GM18519 (cell line): ENCODE results near the gene TBC1D1.
A peak's percentile ranks its signal among the peaks of the same experiment; 100 is the strongest.
"Not testable (repeated sequence)": the region's sequence is repeated elsewhere in the genome, so short reads cannot be mapped to it uniquely, and the experiment has no call there.

Experiments
- ATAC-seq: cut with Tn5 transposase; IDR thresholded peaks from one replicate; pipeline ENCODE4 v1.9.1; 2021; ENCODE audit warnings: mild to moderate bottlenecking, moderate library complexity; ENCODE audit not compliant: unreplicated experiment, low FRiP score

TBC1D1 gene

DNA sequence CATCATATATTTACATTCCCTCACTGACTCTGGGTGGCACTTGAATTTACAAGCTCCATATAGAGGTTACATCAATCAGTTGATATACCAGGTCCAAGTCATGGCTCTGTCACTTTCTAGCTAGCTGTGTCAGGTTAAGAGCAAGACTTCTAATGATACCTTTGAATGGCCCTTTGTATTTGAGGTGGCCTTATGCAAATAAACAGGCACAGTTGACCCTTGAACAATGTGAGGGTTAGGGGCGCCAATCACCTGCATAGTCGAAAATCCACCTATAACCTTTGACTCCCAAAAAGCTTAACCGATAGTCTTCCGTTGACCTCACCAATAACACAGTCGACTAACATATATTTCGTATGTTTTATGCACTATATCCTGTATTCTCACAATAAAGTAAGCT is 68.0 kb downstream of the TBC1D1 start:
- ATAC-seq, result no peak

DNA sequence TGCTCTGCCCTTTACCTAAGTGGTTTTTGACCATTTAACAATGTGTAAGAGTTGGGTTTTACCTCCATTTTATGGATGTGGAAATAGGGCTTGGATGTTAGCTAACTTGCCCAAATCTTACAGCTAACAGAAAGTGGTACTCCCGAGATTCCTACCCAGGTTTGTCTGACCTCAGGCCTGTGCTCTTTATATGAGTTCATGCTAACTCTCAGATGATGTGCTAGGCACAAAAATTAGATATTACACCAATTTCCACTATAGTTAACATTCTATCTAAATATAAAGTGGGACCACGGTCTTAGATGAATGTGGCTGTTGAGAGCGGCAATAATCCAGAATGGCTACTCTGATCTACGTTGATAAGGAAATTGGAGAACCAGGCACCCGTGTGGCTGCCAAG is 69.2 kb downstream of the TBC1D1 start, which contains the start of gene PTTG2:
Gene PTTG2, plus strand, starts transcription at position 301 of the 400 bp plus-strand sequence. Its CDS starts 37 bp downstream, at position 338.
- ATAC-seq, result no peak

DNA sequence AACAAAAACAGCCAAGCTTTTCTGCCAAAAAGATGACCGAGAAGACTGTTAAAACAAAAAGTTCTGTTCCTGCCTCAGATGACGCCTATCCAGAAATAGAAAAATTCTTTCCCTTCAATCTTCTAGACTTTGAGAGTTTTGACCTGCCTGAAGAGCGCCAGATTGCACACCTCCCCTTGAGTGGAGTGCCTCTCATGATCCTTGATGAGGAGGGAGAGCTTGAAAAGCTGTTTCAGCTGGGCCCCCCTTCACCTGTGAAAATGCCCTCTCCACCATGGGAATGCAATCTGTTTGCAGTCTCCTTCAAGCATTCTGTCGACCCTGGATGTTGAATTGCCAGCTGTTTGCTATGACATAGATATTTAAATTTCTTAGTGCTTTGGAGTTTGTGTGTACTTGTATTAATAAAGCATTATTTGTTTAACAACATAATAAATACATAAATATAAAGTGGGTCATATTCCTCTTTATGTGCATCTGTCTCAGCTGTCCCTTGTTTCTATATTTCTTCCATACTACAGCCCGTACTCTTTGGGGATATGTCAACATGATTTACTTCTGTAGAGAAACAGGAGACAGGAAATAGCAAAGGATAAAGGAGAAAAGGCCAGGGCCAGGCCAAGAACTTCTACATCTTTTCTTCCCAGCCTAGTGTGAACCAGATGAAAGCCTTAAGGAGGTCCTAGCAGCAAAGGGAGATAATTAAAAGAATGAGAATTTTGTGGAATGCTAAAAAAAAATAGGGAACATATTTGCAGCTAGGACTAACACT is 70.0 kb downstream of the TBC1D1 start:
- no peak for ATAC-seq

DNA sequence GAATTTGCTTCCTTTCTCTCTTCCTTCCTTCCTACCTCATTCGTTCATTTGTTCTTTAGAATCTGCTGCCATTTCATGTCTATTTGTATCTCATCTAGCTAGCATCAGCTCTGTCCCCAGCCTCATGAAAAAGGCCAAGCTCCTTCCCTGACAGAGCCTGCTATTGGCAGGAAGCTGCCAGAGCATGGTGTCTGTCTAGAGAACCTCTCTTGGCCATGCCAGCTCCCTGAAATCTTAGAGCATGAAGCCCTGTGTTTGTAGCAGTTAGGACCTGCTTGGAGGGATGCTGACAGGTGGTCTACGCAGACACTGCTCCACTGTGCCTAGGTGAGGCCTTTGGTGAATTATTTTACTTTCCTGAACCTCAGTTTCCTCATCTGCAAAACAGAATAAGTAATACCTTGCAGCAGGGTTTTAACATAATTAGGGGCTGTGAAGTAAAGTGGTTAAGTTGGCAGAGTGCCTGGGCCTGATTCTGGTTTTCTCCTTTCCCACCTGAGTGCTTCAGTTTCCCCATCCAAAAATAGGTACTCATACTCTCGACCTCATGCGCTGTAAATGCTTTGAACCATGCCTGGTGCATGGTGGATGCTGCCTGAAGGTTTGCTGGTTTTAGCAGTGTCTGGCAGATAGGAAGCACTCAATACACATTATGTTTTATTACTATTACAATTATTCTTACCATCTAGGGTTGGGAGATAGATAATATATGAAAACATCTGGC is 74.0 kb downstream of the TBC1D1 start:
- peak; percentile 58 for ATAC-seq

DNA sequence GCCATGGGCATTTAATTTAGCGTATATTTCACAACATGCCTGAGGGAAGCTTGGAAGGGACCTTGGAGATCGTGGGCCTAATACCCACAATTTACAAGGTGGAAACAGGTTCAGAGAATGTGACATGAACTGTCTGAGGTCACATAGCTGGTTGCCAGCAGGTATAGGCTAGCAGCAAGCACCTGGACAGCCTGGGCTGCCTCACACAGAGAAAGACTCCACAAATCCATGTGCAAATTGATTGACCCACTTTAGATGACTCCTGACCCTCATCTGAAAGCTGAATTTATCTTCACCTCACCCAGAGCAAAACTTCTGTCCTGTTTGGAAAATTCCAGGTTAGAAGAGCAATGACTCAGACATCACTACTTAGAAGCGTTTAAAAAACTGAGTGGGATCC is 75.2 kb downstream of the TBC1D1 start:
- ATAC-seq, result no peak

DNA sequence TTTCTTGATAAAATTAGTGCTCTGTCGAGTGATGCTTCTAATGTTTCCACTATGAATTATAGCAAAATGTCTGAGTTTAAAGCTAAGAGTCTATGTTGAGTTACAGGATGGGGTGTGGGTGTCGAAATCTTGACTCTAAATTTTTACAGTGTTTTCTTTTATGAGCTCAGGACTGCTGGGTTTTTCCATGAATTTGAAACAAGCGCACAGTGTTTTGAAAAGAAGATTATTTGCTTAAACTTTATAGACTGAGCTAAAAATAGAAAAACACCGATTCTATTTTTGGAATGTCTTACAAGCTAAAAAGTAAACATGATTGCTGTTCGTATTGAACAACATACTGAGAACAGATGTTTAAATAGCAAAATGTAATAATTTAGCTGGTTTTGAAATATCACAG is 76.9 kb downstream of the TBC1D1 start:
- ATAC-seq, result no peak

DNA sequence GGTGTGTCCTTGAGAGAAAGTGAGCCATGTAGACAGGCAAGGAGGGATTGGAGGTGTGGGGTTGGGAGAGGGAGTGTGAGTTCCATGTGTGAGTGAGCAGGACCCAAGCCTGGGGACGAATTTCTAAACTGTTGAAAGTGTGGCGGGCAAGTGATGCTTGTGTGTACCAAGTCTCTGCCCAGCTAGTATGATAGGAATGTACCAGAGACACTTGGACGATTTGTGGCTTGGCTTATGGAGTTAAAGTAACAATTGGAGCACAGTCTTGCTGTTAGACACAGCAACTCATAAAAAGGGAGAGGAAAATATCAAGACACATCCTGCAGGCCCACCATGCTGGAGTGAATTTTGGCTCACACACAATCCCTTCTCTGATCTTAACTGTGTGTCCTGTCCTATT is 77.9 kb downstream of the TBC1D1 start:
- ATAC-seq, result no peak

DNA sequence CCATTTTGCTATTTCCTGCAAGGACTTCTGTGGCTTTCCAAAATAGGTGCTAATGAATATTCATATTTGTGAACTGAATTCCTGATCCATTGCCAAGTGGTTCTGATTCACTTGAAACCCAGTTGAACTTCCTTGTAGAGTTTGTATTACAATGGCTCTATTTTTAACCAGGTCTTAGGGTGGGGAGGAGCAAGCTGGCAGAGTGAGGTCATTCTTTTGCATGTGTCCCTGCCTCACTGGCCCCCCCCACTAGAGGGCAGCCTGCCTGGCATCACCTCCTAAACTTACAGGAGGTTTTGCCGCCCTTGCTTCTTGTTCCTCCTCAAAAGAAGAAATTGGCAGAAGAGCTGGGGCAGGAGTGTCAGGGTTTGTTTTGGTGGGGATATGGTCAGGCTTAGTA is 79.8 kb downstream of the TBC1D1 start:
- no peak for ATAC-seq

DNA sequence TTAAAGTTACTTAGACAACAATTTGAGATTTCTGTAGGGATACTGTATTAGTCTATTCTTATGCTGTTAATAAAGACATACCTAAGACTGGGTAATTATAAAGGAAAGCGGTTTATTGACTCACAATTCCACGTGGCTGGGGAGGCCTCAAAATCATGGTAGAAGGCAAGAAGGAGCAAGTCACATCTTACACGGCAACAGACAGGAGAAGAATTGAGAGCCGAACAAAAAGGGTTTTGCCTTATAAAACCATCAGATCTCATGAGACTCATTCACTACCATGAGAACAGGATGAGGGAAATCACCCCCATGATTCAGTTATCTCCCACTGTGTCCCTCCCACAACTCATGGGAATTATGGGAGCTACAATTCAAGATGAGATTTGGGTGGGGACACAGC is 80.3 kb downstream of the TBC1D1 start:
- no peak for ATAC-seq

DNA sequence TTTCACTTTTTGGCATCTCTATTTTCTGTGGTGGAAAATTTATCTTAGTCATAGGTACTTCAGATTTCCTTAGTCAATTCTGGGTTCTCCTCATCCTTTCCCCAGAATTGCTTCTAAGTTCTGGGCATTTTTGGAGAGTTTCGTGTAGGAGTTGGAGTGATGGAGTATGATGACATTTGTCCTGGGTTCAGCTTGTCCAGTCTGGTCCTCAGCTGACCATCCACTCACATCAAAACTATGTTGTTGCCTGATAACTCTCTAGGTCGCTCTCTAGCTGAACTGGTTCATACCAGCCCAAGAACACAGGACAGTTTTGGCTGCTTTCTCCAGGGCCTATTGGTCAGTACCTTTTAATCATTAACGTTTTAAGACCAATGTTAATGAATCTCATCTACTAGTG is 82.6 kb downstream of the TBC1D1 start:
- no peak for ATAC-seq

DNA sequence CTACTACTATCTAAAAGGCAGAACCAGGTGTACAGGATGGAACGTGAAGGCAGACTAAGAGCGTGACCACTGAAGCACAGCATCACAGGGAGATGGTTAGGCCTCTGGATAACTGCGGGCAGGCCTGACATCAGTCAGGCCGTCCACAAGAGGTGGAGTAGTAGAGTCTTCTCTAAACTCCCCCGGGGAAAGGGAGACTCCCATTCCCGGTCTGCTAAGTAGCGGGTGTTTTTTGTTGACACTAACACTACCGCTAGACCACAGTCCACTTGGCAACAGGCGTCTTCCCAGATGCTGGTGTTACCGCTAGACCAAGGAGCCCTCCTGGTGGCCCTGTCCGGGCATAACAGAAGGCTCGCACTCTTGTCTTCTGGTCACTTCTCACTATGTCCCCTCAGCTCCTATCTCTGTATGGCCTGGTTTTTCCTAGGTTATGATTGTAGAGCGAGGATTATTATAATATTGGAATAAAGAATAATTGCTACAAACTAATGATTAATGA is 84.5 kb downstream of the TBC1D1 start:
- ATAC-seq, result not testable (repeated sequence)

DNA sequence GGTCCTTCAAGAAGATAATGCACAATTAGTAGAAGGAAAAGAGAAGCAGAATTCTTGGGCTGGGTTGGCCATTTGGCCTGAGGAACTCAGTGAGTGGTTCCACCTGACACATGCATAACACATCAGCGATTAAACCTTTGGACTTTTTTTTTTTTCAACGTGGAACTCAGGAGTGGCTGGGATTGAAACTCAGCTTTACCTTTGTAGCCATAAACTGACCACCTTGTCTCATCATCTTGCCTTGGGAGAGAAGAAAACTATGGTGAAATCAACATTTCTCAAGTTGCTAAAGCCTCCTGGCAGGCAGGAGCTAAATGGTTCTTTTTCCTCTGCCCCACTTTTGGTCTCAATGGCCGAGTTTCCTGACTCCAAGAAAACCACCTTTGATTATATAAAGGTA is 85.6 kb downstream of the TBC1D1 start:
- no peak for ATAC-seq

DNA sequence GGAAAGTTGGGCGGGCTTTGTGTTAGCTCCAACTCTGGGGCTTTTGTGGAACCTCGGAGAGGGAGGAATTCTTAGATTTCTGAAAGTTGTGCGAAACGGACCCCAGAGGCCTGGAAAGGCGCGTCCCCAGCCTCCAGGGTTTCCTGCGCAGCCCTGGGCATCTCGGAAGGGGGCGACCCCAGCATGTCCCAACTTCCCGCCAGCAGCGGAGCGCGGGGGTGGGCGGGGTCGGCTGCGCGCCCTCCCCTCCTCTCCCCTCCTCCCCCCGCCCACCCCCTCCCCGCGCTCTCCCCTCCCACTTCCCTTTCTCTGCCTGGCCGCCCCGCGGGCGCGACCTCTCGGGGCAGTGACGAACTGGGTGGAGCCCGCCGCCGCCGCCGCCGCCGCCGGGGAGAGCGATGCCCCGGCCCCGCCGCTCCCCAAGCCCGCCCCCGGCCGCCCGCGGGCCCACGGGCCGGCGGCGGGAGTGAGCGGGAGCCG is 86.1 kb downstream of the TBC1D1 start:
- peak; percentile 71 for ATAC-seq

DNA sequence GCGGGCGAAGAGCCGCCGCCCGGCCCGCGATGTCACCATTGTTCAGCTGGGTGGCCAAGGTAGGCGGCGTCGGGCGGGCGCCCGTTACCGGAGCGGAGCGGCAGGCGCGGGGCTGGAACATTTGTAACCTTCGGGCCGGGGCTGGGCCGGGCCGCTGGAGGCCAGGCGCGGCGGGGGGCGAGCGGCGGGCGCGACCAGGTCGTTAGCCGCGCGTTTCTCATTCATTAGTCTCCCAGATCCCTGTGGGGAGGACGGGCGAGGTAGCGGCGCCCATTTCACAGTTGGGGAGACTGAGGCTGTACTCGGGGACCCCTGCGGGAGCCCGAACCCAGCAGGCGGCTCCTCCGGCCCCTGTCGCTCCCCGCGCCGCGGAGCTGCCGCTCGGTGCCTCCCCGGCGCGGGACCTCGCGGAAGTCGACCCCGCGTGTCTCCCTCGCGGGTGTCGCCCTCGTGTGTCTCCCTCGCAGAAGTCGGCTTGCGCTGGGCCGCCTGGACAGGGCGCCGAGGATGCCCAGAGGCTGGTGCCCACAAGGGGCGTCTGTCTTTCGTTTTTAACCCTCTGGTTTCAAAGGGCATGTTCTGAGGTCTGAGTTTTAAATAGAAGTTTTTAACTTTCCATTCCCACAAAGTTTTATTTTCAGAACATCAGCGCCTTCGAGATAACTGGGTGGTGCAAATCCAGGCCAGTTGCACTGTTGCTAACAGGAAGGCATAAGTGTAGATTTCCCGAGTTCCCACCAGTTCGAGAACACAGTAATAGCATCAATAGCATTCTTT is 86.8 kb downstream of the TBC1D1 start:
- ATAC-seq, result peak; percentile 33

DNA sequence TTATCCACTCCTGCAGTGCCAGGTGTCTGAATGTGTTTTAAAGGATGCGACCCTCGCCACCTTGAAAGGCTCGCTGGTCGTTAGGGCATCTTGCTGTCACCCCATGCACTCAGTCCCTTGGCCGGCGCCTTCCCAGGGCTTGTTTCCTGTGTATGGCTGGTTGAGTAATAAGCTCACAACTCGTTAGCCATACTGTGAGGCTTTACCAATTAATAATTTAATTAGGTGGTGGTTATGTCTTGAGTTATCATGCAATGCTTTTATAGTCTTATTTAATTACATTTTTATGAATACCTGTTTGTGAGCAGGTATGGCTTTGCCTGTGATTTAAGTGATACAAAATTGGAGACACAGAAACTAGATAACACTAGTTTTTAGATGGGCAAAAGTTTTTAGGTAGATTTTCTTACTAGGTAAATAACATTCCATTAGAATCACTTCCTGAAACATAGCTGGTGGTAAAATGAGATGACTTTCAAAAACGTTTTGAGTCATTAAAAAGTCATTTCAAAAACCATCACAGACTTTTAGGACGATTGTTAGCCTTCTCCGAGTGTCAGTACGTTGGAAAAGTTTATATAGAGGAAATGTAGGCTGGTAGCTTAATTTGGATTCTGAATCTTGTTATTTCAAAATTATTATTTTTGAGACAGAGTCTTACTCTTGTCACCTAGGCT is 87.5 kb downstream of the TBC1D1 start:
- no peak for ATAC-seq

DNA sequence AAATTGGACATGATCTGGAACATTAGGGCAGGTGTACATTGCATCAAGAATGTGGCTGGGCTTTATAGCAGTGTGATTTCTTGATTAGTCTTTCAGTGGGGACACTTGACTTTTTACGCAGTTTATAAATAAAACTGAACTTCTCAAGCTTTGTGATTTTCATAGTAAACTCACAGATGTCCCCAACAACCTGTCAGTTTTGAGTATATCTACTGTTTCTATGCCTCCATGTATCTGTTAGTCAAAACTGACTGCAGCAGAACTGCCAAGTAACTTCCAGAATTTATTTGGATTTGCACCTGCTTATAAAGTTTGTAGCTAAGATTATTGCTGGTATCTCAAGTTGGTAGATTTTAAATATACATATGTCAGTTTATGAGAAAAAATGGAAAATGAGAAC is 89.4 kb downstream of the TBC1D1 start:
- ATAC-seq, result no peak

DNA sequence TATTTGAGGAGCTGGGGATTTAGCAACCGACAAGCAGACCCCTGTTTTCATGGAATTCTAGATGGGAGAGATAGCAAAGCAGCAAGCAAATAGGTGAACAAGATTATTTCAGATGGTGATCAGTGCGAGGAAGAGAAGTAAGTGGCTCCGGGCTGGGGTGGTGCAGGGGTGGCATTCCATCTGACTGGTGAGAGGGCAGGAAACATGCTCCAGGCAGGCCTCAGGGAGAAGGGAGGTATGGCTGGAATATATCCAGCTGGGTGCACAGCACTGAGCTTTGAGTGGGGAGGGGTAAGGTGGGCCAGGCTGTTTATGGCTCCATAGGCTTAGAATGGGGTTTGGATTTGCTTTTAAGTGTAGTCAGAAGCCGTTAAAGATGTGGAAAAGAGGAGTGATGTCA is 90.5 kb downstream of the TBC1D1 start:
- ATAC-seq, result no peak

DNA sequence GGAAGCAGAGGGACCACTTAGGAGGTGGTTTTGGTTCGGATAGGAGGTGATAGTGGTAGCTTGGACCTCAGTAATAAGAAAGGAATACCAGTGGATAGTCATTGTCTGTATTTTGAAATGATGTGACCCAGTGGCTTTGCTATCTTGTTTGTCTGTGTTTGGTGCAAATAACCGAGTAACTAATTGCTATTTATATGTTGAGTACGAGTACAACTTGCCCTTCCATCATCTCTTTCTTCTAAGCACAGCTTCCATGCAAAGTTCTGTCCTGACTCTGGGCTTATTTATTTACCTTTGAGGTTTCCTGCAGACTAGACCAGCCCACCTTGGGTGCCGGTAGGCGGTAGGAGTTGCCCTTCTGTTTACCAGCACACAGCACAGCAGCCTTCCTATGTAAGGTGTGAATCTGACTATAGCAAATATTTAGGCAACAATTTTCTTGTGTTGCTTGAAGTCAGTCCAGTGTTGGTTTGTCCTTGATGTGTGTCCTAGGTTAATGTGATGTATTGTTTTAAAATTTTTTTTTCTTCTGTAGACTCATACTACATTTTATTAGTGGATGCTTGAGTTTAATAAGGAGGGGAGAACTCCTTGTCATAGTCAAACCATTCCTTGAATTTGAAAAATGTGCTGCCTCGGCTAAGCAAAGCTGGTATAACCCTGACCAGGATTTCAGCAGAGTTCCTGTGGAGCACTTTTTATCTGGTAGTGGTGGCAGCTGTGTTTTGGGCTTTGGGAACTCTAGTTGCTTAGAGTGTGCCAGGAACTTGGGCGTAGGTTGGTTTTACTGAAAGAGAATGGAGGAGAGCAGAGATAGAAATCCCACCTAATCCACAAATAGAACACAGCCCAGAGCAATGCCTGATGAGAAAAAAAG is 91.2 kb downstream of the TBC1D1 start:
- ATAC-seq, result no peak

DNA sequence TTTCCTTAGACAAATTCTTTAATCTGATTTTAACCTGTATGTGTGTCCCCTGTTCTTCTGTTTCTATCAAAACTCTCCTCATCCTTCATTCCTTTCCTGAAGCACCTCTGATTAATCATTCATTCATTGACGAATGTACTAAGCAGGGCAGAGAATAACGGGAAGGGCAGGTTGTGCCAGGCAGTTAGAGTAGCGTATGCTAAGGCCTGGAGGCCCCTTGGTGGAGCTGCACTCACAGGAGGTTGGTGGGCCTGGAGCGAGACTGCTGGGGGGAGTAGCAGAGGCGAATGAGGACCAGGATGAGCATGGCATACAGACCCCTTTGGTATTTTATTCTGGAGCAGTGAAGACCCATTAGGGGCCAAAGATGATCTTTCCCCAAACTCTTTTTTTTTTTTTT is 91.9 kb downstream of the TBC1D1 start:
- ATAC-seq, result no peak
